Measurements from ENCODE around the gene PEX16.

The PEX16 gene

DNA sequence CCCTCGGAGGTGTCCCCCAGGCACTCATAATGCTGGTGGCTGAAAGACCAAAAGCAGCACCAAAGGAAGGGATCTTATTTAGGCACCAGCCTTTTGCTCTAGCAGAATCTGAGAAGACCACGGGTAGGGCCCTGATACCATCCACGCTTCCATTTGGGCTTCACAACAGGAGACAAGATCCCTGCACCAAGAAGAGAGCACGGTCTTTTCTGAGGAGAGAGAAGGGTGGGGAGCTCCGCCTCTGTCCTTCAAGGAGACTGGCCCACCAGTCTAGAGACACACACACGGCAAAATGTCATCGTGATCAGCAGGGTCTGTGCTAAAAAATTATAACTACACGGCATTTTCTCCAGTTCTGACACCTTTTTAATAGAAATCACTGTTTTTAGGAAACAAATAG, 14.5 kb upstream of the PEX16 start:
- TF ChIP-seq SIN3A (IDR thresholded peaks at IDR 0.05; ENCODE audit: borderline replicate concordance, insufficient read depth, low read length): no peak
- no peak for TF ChIP-seq POLR2AphosphoS5 (IDR thresholded peaks at IDR 0.05; ENCODE audit: low read depth, low read length)

DNA sequence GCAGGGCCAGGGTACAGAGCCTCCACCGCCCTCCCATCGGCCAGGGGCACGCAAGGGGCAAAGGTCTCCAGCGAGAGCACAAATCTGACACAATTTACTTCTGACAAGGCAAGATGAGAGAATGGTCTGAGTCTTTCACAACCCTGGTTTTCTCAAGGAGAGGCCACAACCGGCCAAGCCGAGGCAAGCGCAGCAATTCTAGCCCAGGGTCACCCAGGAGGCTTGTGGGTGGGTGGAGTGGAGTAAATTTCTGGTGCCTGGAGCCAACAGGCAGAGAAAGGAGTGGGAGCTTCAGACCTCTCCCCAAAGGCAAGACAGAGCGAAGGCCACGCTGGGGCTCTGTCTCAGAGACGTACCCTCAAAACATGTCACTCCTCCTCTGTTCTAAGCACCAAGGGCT, 14.1 kb upstream of the PEX16 start:
- TF ChIP-seq FOXP2 (optimal IDR thresholded peaks at IDR 0.05; ENCODE audit: borderline replicate concordance, extremely low read depth, extremely low read length, insufficient read depth): no peak
- no peak for TF ChIP-seq SIN3A (IDR thresholded peaks at IDR 0.05; ENCODE audit: borderline replicate concordance, insufficient read depth, low read length)
- no peak for TF ChIP-seq POLR2AphosphoS5 (IDR thresholded peaks at IDR 0.05; ENCODE audit: low read depth, low read length)
- TF ChIP-seq, protein P1, sequence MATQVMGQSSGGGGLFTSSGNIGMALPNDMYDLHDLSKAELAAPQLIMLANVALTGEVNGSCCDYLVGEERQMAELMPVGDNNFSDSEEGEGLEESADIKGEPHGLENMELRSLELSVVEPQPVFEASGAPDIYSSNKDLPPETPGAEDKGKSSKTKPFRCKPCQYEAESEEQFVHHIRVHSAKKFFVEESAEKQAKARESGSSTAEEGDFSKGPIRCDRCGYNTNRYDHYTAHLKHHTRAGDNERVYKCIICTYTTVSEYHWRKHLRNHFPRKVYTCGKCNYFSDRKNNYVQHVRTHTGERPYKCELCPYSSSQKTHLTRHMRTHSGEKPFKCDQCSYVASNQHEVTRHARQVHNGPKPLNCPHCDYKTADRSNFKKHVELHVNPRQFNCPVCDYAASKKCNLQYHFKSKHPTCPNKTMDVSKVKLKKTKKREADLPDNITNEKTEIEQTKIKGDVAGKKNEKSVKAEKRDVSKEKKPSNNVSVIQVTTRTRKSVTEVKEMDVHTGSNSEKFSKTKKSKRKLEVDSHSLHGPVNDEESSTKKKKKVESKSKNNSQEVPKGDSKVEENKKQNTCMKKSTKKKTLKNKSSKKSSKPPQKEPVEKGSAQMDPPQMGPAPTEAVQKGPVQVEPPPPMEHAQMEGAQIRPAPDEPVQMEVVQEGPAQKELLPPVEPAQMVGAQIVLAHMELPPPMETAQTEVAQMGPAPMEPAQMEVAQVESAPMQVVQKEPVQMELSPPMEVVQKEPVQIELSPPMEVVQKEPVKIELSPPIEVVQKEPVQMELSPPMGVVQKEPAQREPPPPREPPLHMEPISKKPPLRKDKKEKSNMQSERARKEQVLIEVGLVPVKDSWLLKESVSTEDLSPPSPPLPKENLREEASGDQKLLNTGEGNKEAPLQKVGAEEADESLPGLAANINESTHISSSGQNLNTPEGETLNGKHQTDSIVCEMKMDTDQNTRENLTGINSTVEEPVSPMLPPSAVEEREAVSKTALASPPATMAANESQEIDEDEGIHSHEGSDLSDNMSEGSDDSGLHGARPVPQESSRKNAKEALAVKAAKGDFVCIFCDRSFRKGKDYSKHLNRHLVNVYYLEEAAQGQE (IDR thresholded peaks at IDR 0.05; ENCODE audit: insufficient read depth in 1 of 2, low read depth in 2 of 2, low read length in 2 of 2): no peak
- no peak for TF ChIP-seq TAF1 (IDR thresholded peaks at IDR 0.05; ENCODE audit: borderline replicate concordance, insufficient read depth, low read length)

DNA sequence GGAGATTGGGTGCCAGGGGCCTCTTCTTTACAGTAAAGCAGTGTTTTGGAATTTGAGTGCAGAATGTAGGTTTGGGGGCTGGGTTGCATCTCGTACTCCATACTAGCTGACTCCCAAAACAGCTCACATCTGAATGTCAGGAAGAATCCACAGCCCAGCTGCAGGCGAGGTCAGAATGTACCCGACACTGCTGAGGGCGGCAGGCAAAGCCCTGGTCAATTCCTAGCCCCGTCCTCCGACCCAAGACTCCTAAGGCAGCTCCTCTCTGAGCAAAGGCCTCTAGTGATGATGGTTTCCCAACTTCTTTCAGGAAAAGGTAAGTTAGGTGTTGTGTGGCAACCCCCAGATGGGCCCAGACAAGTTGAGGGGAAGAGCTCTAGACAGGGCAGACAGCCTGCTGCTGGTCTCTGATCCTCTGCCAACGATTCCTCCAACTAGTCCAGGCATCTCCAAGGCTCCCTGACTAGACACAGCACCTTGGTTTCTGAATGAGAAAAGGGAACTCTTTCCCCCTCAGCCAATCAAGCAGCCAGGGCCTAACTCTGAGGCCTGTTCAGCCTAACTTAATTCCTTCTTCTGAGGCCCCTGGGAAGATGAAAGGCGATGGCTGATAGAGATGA, 13.4 kb upstream of the PEX16 start:
- TF ChIP-seq FOXP2 (optimal IDR thresholded peaks at IDR 0.05; ENCODE audit: borderline replicate concordance, extremely low read depth, extremely low read length, insufficient read depth) (no peak), TAF1 (IDR thresholded peaks at IDR 0.05; ENCODE audit: borderline replicate concordance, insufficient read depth, low read length) (no peak)
- TF ChIP-seq, protein P1 (IDR thresholded peaks at IDR 0.05; ENCODE audit: insufficient read depth in 1 of 2, low read depth in 2 of 2, low read length in 2 of 2): no peak

DNA sequence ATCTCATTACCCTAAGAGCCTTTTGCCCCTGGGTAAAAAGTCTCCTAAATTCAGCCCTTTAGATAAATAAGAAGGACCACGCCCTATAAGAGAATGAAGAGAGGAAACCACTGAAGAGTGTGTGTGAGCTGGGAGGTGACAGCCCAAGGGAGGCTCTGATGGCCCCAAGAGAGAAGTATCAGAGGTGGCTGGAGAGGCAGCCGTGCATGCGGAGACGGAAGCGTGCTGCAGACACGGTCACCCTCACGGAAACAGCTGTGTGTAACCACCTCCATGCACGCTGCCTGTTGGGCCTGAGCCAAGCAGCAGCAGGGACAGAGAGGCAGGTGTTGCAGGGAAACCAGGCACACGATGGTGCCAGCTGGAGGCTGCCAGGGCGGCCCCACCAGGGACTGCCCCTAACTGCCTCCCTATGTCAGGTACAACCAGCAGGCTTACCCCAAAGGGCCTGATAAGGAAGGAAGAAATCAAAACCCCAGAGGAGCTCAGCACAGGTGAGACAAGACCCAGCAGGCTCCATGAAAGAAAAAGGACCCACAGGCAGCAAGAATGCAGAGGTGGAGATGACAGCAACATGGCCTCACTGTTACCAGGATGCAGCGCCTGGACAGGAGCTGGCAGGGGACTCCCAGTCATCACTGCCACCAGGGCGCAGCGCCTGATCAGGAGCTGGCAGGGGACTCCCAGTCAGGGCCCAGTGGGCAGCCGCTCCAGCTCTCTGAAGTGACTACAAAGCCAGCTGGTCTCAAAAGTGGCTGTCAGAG, 12.5 kb upstream of the PEX16 start:
- TF ChIP-seq, protein P1 (IDR thresholded peaks at IDR 0.05; ENCODE audit: insufficient read depth in 1 of 2, low read depth in 2 of 2, low read length in 2 of 2): no peak
- TF ChIP-seq SIN3A (IDR thresholded peaks at IDR 0.05; ENCODE audit: borderline replicate concordance, insufficient read depth, low read length) (no peak), POLR2AphosphoS5 (IDR thresholded peaks at IDR 0.05; ENCODE audit: low read depth, low read length) (no peak), TAF1 (IDR thresholded peaks at IDR 0.05; ENCODE audit: borderline replicate concordance, insufficient read depth, low read length) (no peak), FOXP2 (optimal IDR thresholded peaks at IDR 0.05; ENCODE audit: borderline replicate concordance, extremely low read depth, extremely low read length, insufficient read depth) (no peak)

DNA sequence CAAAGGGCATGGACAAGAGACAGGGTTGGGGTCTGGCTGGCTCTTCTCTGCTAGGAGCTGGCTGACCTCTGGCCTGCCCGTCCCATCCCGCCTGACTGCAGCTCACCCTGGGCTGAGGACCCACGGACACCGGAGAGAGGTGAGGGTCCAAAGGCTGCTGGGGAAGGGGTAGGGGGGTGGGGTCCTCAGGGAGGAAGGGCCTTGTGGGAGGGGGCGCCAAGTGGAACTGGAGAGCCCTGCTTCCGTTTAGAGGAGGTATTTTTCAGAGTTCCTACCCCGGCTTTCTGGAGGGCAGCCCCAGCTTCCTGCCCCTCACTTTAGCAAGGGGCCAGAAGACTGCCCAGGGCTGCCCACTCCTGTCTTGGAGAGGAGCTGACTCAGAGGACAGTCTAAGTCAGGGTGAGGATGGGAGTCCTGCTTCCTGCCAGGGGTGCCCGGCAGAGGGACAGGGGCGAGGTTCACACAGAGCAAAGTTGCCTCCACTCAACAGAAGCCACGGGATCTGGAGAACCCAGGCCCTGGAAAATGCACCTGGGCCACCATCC, 11.9 kb upstream of the PEX16 start:
- TF ChIP-seq, protein P1 (IDR thresholded peaks at IDR 0.05; ENCODE audit: insufficient read depth in 1 of 2, low read depth in 2 of 2, low read length in 2 of 2): no peak
- no peak for TF ChIP-seq SIN3A (IDR thresholded peaks at IDR 0.05; ENCODE audit: borderline replicate concordance, insufficient read depth, low read length)
- TF ChIP-seq FOXP2 (optimal IDR thresholded peaks at IDR 0.05; ENCODE audit: borderline replicate concordance, extremely low read depth, extremely low read length, insufficient read depth): no peak
- no peak for TF ChIP-seq POLR2AphosphoS5 (IDR thresholded peaks at IDR 0.05; ENCODE audit: low read depth, low read length)
- no peak for TF ChIP-seq TAF1 (IDR thresholded peaks at IDR 0.05; ENCODE audit: borderline replicate concordance, insufficient read depth, low read length)
